Skeletal muscle cell (primary cell): ENCODE measurements around the gene EFCAB13.
"Not testable (repeated sequence)": the region's sequence is repeated elsewhere in the genome, so short reads cannot be mapped to it uniquely, and the experiment has no call there.

Source experiments
- DNase-seq: peaks from one replicate; pipeline ENCODE4 v3.0.0-alpha.2; 2010; ENCODE audit warnings: low read depth
- H3K4me3 ChIP-seq: 2 replicates; pipeline ENCODE4 v1.5.1; 2011; ENCODE audit warnings: low read depth, mild to moderate bottlenecking, control low read depth, low read length, moderate library complexity

The EFCAB13 gene

DNA sequence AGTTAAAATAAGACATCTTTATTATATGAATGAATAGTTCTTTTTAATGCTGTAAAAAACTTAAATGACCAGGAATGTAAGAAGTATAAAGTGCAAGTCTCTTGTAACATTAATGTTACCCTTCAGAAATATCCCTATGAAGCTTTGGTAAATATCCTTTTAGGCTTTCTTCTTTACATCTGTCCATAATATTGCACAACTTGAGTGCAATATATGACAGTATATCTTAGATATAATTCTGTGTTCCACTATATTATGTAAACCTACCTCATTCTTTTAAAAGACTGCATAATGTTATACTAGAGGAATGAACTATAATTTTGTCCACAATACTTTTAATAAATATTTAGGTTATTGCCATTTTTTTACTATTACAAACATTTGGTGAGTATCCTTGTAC is 81.1 kb downstream of the EFCAB13 start:
- DNase-seq = no peak
- H3K4me3 ChIP-seq = no peak overlapping the region

DNA sequence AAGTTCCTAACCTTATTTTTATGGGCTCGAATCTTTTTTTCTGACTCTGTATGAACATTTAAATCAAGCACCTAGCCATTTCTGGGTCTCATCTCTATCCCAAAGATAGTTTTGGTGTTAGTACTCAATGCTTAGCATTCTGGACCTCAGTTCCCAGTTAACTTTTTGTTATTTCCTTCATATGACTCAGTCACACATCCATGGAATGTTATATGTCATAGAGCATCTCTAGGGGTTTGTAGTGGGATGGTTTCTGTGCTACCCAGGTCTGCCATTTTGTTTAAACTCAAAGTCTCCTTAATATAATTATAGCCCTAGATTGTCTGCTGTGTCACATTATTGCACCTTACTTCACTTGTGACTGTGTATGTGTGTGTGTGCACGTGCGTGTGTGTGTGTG is 90.1 kb downstream of the EFCAB13 start:
- no peak overlapping the region for H3K4me3 ChIP-seq
- DNase-seq = peak; percentile 1

DNA sequence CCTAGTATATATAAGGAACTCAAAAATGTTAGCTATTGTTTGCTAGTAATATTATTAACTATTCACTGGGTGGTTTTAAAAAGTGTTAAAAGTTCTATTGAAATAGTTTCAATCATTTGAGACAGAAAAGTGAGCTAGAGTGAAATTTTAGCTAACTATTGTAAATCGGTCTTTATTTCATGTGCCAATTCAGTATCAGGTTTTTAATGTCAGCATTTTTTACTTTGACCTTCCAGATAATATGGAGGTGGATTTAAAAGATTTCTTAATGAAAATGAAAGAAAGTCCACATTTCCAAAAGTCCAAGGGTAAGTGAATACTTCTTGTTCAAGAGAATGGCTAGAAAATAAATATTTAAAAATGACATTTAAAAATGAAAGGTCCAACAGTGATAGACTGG is 90.9 kb downstream of the EFCAB13 start:
- DNase-seq = no peak
- H3K4me3 ChIP-seq = no peak overlapping the region

DNA sequence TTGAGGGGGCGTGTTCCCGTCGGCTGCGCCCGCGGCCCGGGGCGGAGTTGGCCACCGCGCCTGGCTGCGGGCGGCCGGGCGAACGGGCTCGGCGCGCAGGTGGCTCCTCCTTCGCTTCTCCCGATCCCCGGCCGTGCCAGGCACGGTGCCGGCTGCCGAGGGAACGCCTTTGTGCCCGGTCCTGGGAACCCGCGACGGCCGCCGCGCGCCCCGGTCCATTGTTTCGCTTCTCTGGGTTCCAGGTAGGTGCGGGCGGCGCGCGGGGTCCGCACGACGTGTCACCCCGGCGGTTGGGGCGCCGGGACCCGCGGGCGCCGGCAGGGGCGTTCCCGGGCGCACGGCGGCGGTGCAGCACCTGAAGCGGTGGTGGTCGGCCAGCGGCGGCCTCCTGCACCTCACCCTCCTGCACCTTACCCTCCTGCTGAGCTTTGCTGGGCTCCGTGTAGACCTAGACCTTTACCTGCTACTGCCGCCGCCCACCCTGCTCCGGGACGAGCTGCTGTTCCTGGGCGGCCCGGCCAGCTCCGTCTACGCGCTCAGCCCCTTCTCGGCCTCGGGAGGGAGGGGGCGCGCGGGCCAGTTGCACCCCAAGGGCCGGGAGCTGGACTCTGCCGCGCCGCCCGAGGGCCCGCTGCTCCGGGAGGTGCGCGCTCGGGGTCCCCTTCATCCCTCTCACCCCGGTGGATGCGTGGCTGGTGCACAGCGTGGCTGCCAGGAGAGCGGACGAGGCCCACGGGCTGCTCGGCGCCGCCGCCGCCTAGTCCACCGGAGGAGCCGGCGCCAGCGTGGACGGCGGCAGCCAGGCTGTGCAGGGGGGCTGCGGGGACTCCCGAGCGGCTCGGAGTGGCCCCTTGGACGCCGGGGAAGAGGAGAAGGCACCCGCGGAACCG is 99.9 kb downstream of the EFCAB13 start:
- no peak for DNase-seq
- peak overlapping the region; percentile 43 for H3K4me3 ChIP-seq

DNA sequence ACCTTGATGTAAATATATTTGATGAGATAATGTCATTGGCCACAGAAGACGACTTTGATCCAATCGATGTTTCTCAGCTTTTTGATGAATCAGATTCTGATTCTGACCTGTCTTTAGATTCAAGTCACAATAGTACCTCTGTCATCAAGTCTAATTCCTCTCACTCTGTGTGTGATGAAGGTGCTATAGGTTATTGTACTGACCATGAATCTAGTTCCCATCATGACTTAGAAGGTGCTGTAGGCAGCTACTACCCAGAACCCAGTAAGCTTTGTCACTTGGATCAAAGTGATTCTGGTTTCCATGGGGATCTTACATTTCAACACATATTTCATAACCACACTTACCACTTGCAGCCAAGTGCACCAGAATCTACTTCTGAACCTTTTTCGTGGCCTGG is 101.5 kb downstream of the EFCAB13 start:
- not testable (repeated sequence) for DNase-seq, H3K4me3 ChIP-seq

DNA sequence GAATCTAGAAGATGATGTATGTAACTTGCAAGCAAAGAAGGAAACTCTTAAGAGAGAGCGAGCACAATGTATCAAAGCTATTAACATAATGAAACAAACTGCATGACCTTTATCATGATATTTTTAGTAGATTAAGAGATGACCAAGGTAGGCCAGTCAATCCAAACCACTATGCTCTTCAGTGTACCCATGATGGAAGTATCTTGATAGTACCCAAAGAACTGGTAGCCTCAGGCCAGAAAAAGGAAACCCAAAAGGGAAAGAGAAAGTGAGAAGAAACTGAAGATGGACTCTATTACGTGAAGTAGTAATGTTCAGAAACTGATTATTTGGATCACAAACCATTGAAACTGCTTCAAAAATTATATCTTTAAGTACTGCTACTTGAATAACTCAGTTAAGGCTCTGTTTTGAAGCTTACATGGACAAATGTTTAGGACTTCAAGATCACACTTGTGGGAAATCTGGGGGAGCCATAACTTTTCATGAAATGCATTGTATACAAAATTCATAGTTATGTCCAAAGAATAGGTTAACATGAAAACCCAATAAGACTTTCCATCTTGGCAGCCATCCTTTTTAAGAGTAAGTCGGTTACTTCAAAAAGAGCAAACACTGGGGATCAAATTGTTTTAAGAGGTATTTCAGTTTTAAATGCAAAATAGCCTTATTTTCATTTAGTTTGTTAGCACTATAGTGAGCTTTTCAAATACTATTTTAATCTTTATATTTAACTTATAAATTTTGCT is 102.3 kb downstream of the EFCAB13 start:
- DNase-seq, H3K4me3 ChIP-seq: not testable (repeated sequence)

DNA sequence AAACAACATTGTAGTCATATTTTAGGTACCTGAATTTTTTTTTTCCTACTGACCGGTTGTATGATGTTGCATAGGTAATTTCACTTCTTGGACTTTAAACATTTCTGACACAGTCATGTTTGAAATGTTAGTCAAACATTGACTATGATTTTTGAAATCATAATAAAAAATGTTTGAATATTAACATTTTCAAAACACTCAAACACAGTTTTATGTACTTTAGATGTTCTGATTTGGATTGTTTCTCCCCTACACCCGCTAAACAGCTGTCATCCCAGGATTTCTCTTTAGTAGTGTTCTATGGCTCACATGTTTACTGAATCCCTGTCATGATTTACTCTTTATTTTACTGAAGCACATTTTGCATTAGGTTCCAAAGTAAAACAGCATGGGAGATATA is 104.2 kb downstream of the EFCAB13 start:
- DNase-seq = no peak
- H3K4me3 ChIP-seq = no peak overlapping the region

DNA sequence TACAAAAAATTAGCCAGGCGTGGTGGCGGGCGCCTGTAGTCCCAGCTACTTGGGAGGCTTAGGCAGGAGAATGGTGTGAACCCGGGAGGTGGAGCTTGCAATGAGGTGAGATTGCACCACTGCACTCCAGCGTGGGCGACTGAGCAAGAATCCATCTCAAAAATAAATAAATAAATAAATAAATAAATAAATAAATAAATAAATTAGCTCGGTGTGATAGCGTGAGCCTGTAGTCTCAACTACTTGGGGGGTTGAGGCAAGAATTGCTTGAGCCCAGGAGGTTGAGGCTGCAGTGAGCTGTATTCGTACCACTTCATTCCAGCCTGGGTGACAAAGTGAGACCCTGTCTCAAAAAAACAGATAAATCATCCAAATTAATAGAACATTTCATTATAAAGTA is 108.5 kb downstream of the EFCAB13 start:
- not testable (repeated sequence) for DNase-seq, H3K4me3 ChIP-seq

DNA sequence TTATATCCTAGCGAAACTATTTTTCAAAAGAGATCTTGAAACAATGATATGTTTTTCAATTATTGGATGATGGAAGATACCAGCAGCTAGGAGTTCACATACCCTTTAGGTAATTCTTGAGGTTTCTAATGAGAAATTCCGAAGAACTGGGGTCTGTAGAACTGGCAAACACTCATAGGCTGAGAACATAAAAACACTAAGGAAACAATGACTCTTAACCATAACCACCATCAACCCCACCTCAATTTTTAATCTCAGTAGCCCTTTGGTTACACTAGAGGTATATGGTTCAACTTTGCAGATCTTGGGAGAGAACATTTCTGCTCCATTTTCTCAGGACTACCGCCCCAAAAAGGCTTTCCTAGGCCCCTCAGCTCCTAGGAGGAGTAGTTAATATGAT is 141.4 kb downstream of the EFCAB13 start:
- no peak for DNase-seq
- H3K4me3 ChIP-seq = no peak overlapping the region

DNA sequence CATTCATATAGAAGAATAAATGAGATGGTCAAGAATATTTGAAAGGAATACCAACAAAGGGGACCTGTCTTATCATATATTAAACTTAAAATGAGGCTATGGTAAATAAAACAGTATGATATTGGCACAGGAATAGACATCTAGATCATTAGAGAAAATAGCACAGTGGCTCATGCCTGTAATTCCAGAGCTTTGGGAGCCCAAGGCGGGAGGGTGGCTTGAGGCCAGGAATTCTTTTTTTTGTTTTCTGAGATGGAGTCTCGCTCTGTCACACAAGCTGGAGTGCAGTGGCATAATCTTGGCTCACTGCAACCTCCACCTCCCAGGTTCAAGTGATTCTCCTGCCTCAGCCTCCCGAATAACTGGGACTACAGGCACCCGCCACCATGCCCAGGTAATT is 143.2 kb downstream of the EFCAB13 start:
- not testable (repeated sequence) for H3K4me3 ChIP-seq, DNase-seq

DNA sequence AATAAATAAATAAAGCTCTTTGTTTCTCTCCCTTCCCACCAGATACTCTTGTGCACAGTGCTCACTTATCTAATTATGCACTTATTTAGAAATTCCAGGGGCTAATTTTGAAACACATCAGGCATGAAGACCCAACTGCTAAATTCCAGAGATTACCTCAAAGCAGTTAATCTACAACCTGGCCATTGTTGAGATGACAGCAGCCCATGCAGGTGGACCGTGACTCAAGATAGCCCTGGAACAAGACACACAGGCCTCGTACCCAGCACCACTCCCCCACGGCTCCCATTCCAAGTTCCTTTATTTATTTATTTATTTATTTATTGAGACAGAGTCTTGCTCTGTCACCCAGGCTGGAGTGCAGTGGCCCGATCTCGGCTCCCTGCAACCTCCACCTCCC is 147.1 kb downstream of the EFCAB13 start:
- no peak overlapping the region for H3K4me3 ChIP-seq
- DNase-seq = no peak

DNA sequence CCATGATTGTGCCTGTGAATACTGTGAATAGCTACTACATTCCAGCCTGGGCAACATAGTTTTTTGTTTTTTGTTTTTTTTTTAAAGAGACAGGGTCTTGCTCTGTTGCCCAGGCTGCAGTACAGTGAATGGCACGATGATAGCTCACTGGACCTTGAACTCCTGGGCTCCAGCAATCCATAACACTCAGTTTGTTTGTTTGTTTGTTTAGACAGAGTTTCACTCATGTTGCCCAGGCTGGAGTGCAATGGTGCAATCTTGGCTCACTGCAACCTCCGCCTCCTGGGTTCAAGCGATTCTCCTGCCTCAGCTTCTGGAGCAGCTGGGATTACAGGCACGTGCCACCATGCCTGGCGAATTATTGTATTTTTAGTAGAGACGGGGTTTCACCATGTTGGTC is 148.3 kb downstream of the EFCAB13 start:
- not testable (repeated sequence) for DNase-seq, H3K4me3 ChIP-seq
